ENCODE results near the gene NBAS. TPM values are rescaled to one million over a fixed set of nuclear protein-coding genes. Genes with fewer than 3 reads are reported as not detected.

Gene NBAS
- total RNA-seq, 2 experiments from 2014 or later: 28.2 to 31.8 TPM

DNA sequence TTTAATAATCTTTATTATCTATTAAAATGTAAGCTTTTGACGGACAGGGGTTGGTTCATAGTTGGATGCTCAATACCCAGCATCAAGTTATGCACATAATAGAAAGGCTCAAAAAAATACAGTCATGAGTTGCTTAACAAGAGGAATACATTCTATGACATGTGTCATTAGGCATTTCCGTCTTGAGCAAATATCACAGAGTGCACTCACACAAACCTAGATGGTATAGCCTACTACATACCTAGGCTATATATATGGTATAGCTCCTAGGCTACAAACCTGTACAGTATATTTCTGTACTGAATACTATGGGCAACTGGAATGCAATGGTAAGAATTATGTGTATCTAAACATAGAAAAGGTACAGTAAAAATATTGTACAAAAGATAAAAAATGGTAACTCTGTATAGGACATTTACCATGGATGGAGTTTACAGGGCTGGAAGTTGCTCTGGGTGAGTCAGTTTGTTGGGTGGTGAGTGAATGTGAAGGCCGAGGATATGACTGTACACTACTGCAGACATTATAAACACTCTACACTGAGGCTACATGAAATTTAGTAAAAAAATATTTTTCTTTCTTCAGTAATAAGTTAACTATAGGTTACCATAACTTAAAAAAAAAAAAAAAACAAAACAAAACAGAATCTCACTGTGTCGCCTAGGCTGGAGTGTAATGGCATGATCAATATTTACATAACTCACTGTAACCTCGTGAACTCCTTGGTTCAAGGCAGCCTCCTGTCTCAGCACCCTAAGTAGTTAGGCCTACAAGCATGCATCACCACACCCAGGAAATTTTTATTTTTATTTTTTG, 201.2 kb downstream of the NBAS start:
- Mint-ChIP-seq H3K4me1 (ENCODE audit: low read depth) (peaks cover 2% of the 10 kb centered on the region), H3K27me3 (ENCODE audit: low read depth) (no peaks in the 10 kb centered on the region), H3K27ac (no peak overlapping the region), H3K36me3 (ENCODE audit: low read depth) (peaks cover 16% of the 10 kb centered on the region), H3K4me3 (no peak overlapping the region), H3K9me3 (ENCODE audit: insufficient read depth) (no peaks in the 10 kb centered on the region)
- ChIA-PET CTCF (no interaction called here), POLR2A (no interaction called here)
- DNase-seq: no peak
- ATAC-seq: no peak

DNA sequence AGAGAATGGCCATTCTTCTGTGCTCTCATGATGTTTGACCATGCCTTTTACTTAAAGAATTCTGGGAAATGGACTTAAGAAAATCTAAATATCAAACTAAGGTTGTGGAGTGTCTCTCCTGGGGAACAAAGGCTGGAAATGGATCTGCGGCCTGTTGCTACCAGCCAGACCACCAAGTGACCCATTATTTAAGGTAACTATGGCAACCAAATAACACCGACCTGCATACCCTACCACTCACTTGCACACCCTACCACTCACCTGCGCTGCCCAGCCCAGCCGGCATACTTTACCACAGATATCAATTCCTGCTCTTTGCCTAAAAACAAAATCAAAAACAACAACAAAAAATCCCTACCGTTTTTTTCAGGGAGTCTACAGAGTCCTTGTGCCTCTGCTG, 203.2 kb downstream of the NBAS start:
- H3K4me3 Mint-ChIP-seq: no peak overlapping the region
- POLR2A ChIA-PET: no interaction called here
- H3K36me3 Mint-ChIP-seq (ENCODE audit: low read depth): peaks cover 21% of the 10 kb centered on the region
- H3K27ac Mint-ChIP-seq: no peak overlapping the region
- DNase-seq (no peak), ATAC-seq (no peak)
- CTCF ChIA-PET: no interaction called here
- no peaks in the 10 kb centered on the region for H3K9me3 Mint-ChIP-seq (ENCODE audit: insufficient read depth)
- no peaks in the 10 kb centered on the region for H3K27me3 Mint-ChIP-seq (ENCODE audit: low read depth)
- H3K4me1 Mint-ChIP-seq (ENCODE audit: low read depth): peaks cover 2% of the 10 kb centered on the region

DNA sequence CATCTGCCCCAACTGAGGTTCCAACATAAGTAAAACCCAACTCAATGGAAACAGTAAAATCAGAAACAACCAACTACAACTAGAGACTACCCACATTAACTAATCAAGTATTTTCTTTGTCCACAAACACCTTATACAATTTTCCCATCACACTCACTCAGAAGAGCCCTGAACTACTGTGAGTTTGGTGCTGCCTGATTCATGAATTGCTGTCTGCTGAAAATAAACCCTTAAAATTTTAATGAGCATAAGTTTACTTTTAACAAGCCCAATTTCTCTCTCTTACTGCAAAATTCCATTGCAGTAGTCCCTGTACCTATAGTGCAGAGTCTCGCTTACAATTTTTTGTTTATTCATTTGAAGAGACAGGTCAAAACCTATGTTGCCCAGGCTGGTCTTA, 203.9 kb downstream of the NBAS start:
- H3K9me3 Mint-ChIP-seq (ENCODE audit: insufficient read depth): no peaks in the 10 kb centered on the region
- no peak overlapping the region for H3K27ac Mint-ChIP-seq
- no peak for DNase-seq
- CTCF ChIA-PET: no interaction called here
- POLR2A ChIA-PET: no interaction called here
- peaks cover 27% of the 10 kb centered on the region for H3K36me3 Mint-ChIP-seq (ENCODE audit: low read depth)
- H3K27me3 Mint-ChIP-seq (ENCODE audit: low read depth): no peaks in the 10 kb centered on the region
- ATAC-seq: no peak
- H3K4me3 Mint-ChIP-seq: no peak overlapping the region
- peaks cover 2% of the 10 kb centered on the region for H3K4me1 Mint-ChIP-seq (ENCODE audit: low read depth)

DNA sequence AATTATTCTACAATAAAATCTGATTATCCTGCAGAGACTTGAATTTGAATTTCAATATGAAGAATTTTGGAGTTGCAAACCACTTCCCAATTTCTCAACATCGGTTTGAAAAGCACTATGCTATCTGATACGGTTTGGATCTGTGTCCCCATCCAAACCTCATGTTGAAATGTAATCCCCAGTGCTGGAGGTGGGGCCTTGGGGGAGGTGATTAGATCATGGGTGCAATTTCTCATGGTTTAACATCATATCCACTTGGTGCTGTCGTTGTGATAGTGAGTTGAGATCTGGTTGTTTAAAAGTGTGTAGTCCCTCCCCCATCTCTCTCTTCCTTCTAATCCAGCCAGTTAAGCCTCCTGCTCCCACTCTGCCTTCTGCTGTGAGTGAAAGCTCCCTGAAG, 205.7 kb downstream of the NBAS start:
- POLR2A ChIA-PET: no interaction called here
- no peak for DNase-seq
- peaks cover 35% of the 10 kb centered on the region for H3K36me3 Mint-ChIP-seq (ENCODE audit: low read depth)

DNA sequence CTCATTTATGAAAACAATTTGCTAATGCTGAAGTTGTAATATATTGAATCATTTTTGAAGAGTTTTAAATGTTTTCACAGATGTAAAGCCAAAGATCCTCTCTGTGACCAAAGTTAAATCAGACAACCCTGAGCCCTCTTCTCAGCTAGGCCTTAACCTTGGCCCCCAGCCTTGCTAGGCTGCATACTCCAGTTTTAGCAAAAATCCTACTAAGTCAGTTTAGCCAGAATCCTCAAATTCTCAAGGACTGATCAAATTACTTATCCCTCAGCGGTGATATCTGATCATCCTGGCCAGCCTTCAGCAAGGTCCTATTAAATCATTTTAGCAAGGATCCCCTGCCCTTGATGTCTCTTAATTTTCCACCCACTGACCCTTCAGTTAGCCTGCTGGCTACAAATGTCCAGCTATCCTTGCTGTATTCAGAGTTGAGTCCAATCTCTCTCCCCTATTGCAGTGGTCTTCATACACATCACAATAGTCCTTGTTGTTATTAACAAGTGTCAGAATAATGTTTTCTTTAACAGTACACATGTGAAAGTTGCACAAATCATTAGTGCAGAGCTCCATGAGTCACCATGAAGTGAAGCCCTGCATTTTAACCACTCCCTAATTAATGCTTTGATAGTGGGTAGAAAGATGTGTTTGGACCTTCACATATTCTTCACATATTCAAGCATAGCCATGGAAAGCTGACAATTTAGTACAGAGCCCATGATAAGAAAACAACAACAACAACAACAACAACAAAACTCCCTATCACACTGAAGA, 206.4 kb downstream of the NBAS start:
- CTCF ChIA-PET: no interaction called here

More for the DNA sequence above, 205.7 kb downstream of the NBAS start:
- Mint-ChIP-seq H3K9me3 (ENCODE audit: insufficient read depth) (no peaks in the 10 kb centered on the region), H3K4me1 (ENCODE audit: low read depth) (peaks cover 2% of the 10 kb centered on the region), H3K27me3 (ENCODE audit: low read depth) (no peaks in the 10 kb centered on the region), H3K4me3 (no peak overlapping the region), H3K27ac (no peak overlapping the region)
- CTCF ChIA-PET: no interaction called here
- ATAC-seq: no peak

DNA sequence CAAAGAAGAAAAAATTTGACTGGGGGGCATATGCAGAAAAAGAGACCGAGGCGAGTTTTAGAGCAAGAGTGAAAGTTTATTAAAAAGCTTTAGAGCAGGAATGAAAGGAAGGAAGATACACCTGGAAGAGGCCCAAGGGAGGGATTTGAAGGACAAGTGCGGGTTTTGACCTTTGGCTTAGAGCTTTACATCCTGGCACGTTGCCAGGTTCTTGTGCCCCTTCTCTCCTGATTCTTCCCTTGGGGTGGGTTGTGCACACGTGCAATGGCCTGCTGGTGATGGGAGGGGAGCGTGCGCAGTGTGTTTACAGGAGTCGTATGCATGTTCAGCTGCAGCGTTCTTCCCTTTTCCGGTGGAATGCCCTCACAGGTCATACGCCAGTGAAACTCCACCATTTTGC, 208.8 kb downstream of the NBAS start:
- H3K36me3 Mint-ChIP-seq (ENCODE audit: low read depth): peaks cover 37% of the 10 kb centered on the region
- no peak for DNase-seq
- no peak for ATAC-seq
- H3K4me3 Mint-ChIP-seq: no peak overlapping the region
- H3K27me3 Mint-ChIP-seq (ENCODE audit: low read depth): no peaks in the 10 kb centered on the region
- POLR2A ChIA-PET: no interaction called here
- no peaks in the 10 kb centered on the region for H3K9me3 Mint-ChIP-seq (ENCODE audit: insufficient read depth)
- CTCF ChIA-PET: no interaction called here
- peaks cover 2% of the 10 kb centered on the region for H3K4me1 Mint-ChIP-seq (ENCODE audit: low read depth)
- no peak overlapping the region for H3K27ac Mint-ChIP-seq

More for the DNA sequence above, 206.4 kb downstream of the NBAS start:
- ATAC-seq (no peak), DNase-seq (no peak)
- Mint-ChIP-seq H3K9me3 (ENCODE audit: insufficient read depth) (no peaks in the 10 kb centered on the region), H3K4me3 (no peak overlapping the region), H3K27me3 (ENCODE audit: low read depth) (no peaks in the 10 kb centered on the region), H3K27ac (no peak overlapping the region), H3K36me3 (ENCODE audit: low read depth) (peaks cover 36% of the 10 kb centered on the region), H3K4me1 (ENCODE audit: low read depth) (peaks cover 2% of the 10 kb centered on the region)
- POLR2A ChIA-PET: no interaction called here

DNA sequence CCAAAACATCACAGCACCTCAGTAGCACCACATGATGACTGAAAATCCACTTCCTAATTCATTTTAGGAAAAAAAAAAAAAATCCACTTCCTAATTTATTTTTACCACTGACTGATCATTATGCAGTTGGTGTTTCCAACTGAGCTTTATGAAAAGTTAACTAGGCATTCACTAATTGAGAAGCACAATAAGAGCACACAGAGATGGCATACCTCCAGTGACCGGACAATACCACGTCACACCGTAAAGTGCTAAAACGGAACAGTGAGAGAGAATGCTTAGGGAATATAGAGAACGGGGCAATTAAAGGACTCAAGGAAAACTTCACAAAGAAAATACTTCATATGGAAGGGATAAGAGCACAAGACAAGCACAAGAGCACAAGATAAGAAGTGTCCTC, 212.5 kb downstream of the NBAS start:
- Mint-ChIP-seq H3K9me3 (ENCODE audit: insufficient read depth) (no peaks in the 10 kb centered on the region), H3K27ac (no peak overlapping the region), H3K27me3 (ENCODE audit: low read depth) (no peaks in the 10 kb centered on the region), H3K4me1 (ENCODE audit: low read depth) (no peaks in the 10 kb centered on the region), H3K4me3 (no peak overlapping the region), H3K36me3 (ENCODE audit: low read depth) (peaks cover 40% of the 10 kb centered on the region)
- DNase-seq: no peak
- POLR2A ChIA-PET: no interaction called here
- CTCF ChIA-PET: interaction anchor here (0.6 kb wide), 1 partner anchor 89 kb away, joined by 3 read pairs; no protein-coding TSS in a partner anchor
- ATAC-seq: no peak

DNA sequence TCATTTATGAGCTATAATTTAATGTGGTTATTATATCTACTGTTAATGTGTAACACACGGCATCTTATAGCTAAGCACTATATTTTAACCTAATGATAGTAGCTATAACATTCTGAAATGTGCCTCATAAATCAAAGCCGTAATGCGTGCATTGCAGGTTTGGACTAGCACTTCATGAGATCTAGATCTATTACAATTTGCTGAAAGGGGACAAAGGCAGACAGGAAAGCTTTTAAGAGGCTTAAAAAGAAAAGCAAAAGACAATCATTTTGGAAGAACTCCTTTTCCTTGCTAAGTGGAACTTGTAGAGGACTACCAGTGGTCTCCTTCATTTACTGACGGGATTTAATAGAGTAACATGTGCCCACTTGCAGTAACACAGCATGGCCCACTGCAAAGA, 213.1 kb downstream of the NBAS start:
- no peaks in the 10 kb centered on the region for H3K27me3 Mint-ChIP-seq (ENCODE audit: low read depth)
- H3K9me3 Mint-ChIP-seq (ENCODE audit: insufficient read depth): no peaks in the 10 kb centered on the region
- H3K4me1 Mint-ChIP-seq (ENCODE audit: low read depth): no peaks in the 10 kb centered on the region
- POLR2A ChIA-PET: no interaction called here
- CTCF ChIA-PET: no interaction called here
- ATAC-seq: no peak
- no peak overlapping the region for H3K27ac Mint-ChIP-seq
- H3K36me3 Mint-ChIP-seq (ENCODE audit: low read depth): peaks cover 38% of the 10 kb centered on the region
- no peak overlapping the region for H3K4me3 Mint-ChIP-seq
- DNase-seq: no peak

DNA sequence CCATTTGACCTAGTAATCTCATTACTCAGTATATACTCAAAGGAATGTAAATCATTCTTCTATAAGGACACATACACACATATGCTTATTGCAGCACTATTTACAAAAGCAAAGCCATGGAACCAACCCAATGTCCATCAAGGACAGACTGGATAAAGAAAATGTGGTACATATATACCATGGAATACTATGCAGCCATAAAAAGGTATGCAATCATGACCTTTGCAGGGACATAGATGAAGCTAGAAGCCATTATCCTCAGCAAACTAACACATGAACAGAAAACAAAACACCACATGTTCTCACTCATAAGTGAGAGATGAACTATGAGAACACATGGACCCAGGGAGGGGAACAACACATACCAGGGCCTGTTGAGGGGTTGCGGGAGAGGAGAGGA, 214.5 kb downstream of the NBAS start:
- ChIA-PET POLR2A (no interaction called here), CTCF (no interaction called here)
- H3K27ac Mint-ChIP-seq: no peak overlapping the region
- no peaks in the 10 kb centered on the region for H3K27me3 Mint-ChIP-seq (ENCODE audit: low read depth)
- no peak overlapping the region for H3K4me3 Mint-ChIP-seq
- H3K9me3 Mint-ChIP-seq (ENCODE audit: insufficient read depth): no peaks in the 10 kb centered on the region
- no peak for ATAC-seq
- H3K4me1 Mint-ChIP-seq (ENCODE audit: low read depth): no peaks in the 10 kb centered on the region
- peaks cover 32% of the 10 kb centered on the region for H3K36me3 Mint-ChIP-seq (ENCODE audit: low read depth)
- no peak for DNase-seq

DNA sequence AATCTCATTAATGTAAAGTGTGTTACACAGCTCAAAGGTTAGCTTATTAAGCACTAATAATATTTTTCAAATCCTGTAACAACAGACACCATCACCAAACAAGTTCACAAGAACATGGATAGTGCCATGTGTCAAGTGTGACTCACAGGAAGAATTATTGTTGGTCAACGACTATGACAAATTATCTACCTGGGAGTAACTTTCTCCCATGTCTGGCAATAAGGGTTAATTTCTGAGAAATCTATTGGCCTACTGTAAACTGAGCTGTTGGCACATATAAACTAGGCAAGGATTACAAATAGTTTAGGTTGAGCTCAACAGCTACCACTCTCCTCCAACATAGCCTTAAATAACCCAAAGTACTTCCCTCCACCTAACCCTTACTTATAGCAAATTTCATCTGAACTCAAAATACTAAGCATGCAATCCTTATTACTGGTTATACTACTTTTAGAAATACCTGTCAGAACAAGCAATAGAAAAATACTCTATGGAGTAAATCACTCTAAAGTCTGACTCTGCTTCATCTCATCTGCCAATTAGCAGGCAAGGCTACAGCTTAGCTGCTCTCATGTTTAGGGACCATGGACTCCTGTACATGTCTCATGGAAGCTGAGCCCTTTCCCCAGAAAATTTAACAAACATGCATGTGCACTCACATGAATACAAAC, 223.0 kb downstream of the NBAS start:
- no peak for ATAC-seq
- POLR2A ChIA-PET: no interaction called here
- CTCF ChIA-PET: interaction anchor here (0.8 kb wide), 1 partner anchor 239 kb away, joined by 3 read pairs; no protein-coding TSS in a partner anchor
- no peak overlapping the region for H3K27ac Mint-ChIP-seq
- peaks cover 7% of the 10 kb centered on the region for H3K4me1 Mint-ChIP-seq (ENCODE audit: low read depth)
- H3K36me3 Mint-ChIP-seq (ENCODE audit: low read depth): peaks cover 18% of the 10 kb centered on the region
- no peak overlapping the region for H3K4me3 Mint-ChIP-seq
- DNase-seq: no peak
- H3K9me3 Mint-ChIP-seq (ENCODE audit: insufficient read depth): no peaks in the 10 kb centered on the region
- H3K27me3 Mint-ChIP-seq (ENCODE audit: low read depth): no peaks in the 10 kb centered on the region

DNA sequence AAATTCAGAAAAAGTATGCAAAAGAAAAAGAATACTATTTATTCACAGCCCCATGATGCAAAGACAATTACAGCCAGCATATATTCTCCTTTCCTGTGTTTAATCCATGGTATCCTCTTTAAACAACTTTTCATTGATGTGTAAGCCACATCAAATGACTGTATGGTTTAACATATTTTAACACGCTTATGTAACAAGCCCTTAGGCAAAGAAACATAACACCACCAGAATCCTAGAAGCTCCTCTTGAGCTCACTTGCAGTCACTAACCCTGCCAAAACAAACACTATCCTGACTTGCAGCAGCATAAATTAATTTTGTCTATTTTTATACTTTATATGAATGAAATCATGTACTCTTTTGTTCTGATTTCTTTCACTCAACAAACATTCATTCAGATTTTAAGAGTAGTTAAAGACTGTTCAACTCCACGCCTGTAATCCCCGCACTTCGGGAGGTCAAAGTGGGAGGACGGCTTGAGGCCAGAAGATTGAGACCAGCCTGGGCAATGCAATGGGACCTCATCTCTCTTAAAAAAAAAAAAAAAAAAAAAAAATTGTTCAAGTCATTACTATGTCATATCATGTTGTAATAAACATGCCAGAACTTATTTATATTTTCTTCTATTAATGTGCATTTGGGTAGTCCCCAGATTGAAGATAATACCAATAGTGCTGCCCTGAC, 226.3 kb downstream of the NBAS start:
- H3K36me3 Mint-ChIP-seq (ENCODE audit: low read depth): peaks cover 10% of the 10 kb centered on the region
- no peak overlapping the region for H3K27ac Mint-ChIP-seq
- ChIA-PET CTCF (no interaction called here), POLR2A (no interaction called here)
- no peak overlapping the region for H3K4me3 Mint-ChIP-seq
- DNase-seq (no peak), ATAC-seq (no peak)
- H3K27me3 Mint-ChIP-seq (ENCODE audit: low read depth): no peaks in the 10 kb centered on the region
- H3K4me1 Mint-ChIP-seq (ENCODE audit: low read depth): peaks cover 7% of the 10 kb centered on the region
- H3K9me3 Mint-ChIP-seq (ENCODE audit: insufficient read depth): no peaks in the 10 kb centered on the region

DNA sequence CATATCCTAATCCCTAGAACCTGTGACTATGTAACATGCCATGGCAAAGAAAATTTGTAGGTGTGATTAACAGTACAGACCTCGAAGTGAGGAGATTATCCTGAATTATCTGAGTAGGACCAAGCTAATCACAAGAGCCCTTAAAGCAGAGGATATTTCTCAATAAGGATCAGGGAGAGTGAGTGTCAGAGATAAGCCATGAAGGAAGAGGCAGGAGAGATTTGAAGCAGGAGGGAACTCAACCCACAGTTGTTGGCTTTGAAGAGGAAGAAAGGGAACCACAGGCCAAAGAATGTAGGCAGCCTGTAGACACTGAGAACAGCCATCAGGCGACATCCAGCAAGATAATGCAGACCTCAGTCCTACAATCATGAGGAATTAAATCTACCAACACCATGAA, 229.3 kb downstream of the NBAS start:
- ATAC-seq (no peak), DNase-seq (no peak)
- H3K4me3 Mint-ChIP-seq: no peak overlapping the region
- H3K9me3 Mint-ChIP-seq (ENCODE audit: insufficient read depth): no peaks in the 10 kb centered on the region
- CTCF ChIA-PET: no interaction called here
- H3K36me3 Mint-ChIP-seq (ENCODE audit: low read depth): peaks cover 3% of the 10 kb centered on the region
- POLR2A ChIA-PET: no interaction called here
- no peak overlapping the region for H3K27ac Mint-ChIP-seq
- peaks cover 4% of the 10 kb centered on the region for H3K4me1 Mint-ChIP-seq (ENCODE audit: low read depth)
- no peaks in the 10 kb centered on the region for H3K27me3 Mint-ChIP-seq (ENCODE audit: low read depth)
